Tibial nerve (tissue), 4 donors: ENCODE data around the gene DMBT1.

ENCODE experiments used
- EP300 ChIP-seq, 2 donors: sonication (generic); formaldehyde crosslinking; IDR thresholded peaks; one replicate each; pipeline ENCODE4 v1.6.1; 2017; ENCODE audit warnings: antibody characterized with exemption in 2 of 2, mild to moderate bottlenecking in 1 of 2
- POLR2A ChIP-seq, 2 donors: fragments of 450-650 bp; IDR thresholded peaks; one replicate each; pipeline ENCODE4 v1.6.1; 2017; ENCODE audit warnings: antibody characterized with exemption in 2 of 2, mild to moderate bottlenecking in 2 of 2, moderate library complexity in 2 of 2
- TF ChIP-seq, protein P1 (sequence below), 5 experiments: fragments of 200-600 bp in 3 of 5; fragments of 450-650 bp in 2 of 5; sonication (generic) in 3 of 5; IDR thresholded peaks; one replicate each; pipeline ENCODE4 v1.5.1; 2016 to 2019; ENCODE audit warnings: antibody characterized with exemption in 5 of 5, mild to moderate bottlenecking in 3 of 5, moderate library complexity in 2 of 5

DNA sequence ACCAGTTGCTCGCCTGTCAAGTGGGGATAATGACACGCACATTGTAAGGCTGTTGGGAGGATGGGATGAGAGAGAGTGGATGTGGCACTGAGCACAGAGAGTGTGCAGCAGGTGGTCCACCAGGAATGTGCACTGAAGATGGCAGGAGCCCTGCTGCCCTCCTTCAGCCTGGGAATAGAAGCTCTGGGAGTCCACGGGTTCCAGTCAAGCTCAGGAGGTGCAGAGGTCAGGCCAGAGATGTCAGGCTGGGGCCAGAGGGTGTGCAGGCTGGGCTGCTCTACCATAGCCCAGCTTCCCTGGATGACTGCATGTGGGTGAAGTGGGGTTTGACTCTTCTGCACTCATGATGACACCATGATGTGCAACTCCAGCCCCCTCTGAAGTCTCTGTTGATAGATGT, 80.4 kb downstream of the DMBT1 start:
- TF ChIP-seq, protein P1, sequence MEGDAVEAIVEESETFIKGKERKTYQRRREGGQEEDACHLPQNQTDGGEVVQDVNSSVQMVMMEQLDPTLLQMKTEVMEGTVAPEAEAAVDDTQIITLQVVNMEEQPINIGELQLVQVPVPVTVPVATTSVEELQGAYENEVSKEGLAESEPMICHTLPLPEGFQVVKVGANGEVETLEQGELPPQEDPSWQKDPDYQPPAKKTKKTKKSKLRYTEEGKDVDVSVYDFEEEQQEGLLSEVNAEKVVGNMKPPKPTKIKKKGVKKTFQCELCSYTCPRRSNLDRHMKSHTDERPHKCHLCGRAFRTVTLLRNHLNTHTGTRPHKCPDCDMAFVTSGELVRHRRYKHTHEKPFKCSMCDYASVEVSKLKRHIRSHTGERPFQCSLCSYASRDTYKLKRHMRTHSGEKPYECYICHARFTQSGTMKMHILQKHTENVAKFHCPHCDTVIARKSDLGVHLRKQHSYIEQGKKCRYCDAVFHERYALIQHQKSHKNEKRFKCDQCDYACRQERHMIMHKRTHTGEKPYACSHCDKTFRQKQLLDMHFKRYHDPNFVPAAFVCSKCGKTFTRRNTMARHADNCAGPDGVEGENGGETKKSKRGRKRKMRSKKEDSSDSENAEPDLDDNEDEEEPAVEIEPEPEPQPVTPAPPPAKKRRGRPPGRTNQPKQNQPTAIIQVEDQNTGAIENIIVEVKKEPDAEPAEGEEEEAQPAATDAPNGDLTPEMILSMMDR (IDR thresholded peaks at IDR 0.05) = no peak
- TF ChIP-seq POLR2A (IDR thresholded peaks at IDR 0.05) (no peak), EP300 (IDR thresholded peaks at IDR 0.05) (no peak)
